HPDE6-E6E7 (cell line): ENCODE results near the gene CD300LG.

Experiments
- DNase-seq: peaks from one replicate; pipeline ENCODE4 v3.0.0; 2011; ENCODE audit warnings: missing footprints; ENCODE audit errors: extremely low spot score

The CD300LG gene

GRCh38 chr17:43905985-43906852, 59.2 kb downstream of the CD300LG start:
- DNase-seq: no peak

- DNase-seq: no peak
Observed at GRCh38 chr17:43906951-43907424, 60.0 kb downstream of the CD300LG start.

GRCh38 chr17:43907425-43907981, 60.5 kb downstream of the CD300LG start, which contains the start of gene MPP2:
Gene MPP2 (minus strand): TSS chr17:43907536. CDS start chr17:43904460, 3,076 bp downstream.
- DNase-seq: no peak

GRCh38 chr17:43907998-43908721, 61.2 kb downstream of the CD300LG start:
- DNase-seq: no peak

GRCh38 chr17:43909537-43910231, 62.7 kb downstream of the CD300LG start:
- DNase-seq: no peak

GRCh38 chr17:43911904-43912303, 64.9 kb downstream of the CD300LG start:
- DNase-seq: no peak

GRCh38 chr17:43912635-43913304, 65.8 kb downstream of the CD300LG start:
- no peak for DNase-seq
